VCaP (cell line): Measurements from ENCODE around the gene ADAD2.
A peak's percentile ranks its signal among the peaks of the same experiment; 100 is the strongest.

Experiments
- H3K27ac ChIP-seq: fragments of 450-650 bp; 2 replicates; pipeline ENCODE4 v1.5.1; 2017
- CTCF ChIP-seq: fragments of 450-650 bp; conservative IDR thresholded peaks from 2 replicates; pipeline ENCODE4 v1.5.1; 2017; ENCODE audit warnings: mild to moderate bottlenecking, moderate library complexity

The ADAD2 gene

DNA sequence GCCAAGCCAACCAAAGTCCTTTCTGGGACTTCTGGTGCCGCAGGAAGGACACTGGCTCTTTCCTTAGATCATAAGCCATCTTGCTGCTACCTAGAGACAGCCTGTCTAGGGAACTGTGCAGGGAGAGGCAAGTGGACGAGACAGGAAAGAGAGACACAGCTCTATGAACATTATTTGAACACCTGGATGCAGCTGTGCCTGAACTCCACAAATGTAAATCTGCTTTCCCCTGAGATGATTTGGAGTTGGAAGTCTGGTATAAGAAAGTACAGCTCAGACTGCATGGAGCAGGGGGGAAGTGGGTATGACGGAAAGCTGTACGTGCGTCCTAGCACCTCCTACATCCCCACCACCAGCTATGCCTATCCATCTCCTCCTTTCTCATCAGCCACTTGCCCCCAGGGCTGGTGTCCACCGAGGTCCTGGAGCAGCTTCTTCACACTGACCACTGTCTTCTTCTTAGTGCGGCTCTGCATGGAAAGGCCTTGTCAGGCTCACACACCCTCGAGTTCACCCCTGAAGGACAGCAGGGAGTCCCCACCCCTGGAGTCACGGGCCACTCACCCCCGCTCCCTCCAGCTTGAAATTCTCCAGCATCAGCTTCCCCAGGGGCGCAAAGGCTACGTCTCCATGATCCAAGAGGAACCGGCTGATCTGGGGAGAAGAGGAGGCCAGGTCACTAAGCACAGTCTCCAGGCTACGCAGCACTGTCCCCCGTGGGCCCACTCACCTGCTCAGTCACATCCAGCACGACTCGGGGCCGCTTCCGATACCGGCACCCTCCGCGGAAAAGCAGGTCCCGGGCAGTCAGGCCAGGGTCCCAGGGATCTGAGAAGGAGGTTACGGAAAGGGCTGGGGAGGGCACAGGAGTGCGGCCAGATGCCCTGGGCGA lies 8.0 kb upstream of the ADAD2 start:
- TF ChIP-seq CTCF: no peak

DNA sequence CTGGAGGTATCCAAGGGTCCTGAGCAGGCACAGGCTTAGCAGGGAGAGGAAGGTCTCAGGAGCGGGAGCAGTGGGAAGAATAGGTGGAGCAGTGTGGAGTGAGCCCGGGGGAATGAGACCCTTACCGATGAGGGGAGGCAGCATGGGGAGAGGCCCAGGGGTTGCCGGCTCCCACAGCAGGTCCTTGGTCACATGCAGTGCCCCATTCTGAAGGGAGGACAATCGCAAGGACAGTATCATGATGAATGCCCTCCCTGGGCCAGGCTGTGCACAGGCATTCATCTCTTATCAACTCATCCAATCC lies 7.4 kb upstream of the ADAD2 start:
- no peak for TF ChIP-seq CTCF
- no peak overlapping the region for H3K27ac ChIP-seq

More for the DNA sequence above, 8.0 kb upstream of the ADAD2 start:
- no peak overlapping the region for H3K27ac ChIP-seq

DNA sequence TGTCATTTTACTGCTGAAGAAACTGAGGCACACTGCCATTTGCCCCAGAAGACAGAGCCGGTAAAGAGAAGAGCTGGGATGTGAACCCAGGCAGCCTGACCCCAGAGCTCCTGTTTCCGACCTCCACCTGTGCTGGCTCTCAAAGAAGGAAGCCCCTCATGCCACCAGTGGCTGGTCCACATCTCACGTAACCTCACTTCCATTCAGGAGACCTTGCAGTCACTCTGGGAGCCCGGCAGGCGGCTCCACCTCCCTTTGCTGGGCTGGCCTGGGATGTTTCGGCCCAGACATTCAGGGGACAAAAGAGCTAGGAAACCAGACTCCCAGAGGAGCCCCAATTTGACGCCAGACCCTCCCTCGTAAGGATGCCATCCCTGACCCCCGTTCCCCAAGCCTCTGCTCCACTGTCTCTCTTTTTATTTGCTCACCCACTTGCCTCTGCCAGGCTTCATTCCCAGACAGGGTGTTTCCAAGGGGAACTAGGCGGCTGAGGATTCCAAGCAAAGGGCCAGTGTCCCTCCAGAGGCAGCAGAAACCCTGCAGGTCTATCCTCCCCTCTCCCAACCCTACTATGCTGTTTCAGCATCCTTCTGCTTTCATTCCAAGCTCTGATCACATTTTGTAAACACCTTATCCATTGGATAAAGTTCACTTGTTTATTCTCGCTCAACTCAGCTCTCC lies 6.9 kb upstream of the ADAD2 start:
- TF ChIP-seq CTCF: no peak
- no peak overlapping the region for H3K27ac ChIP-seq

GRCh38 chr16:84184775-84185174 lies 6.2 kb upstream of the ADAD2 start:
- no peak for TF ChIP-seq CTCF
- H3K27ac ChIP-seq: no peak overlapping the region

GRCh38 chr16:84186685-84187437 lies 4.1 kb upstream of the ADAD2 start, which contains the start of gene TAF1C:
Gene TAF1C (minus strand): TSS chr16:84187057. CDS start chr16:84184988, 2,069 bp downstream.
- H3K27ac ChIP-seq: peak within 1 kb of the TSS; percentile 70; the same call in 1 of the 2 replicates

DNA sequence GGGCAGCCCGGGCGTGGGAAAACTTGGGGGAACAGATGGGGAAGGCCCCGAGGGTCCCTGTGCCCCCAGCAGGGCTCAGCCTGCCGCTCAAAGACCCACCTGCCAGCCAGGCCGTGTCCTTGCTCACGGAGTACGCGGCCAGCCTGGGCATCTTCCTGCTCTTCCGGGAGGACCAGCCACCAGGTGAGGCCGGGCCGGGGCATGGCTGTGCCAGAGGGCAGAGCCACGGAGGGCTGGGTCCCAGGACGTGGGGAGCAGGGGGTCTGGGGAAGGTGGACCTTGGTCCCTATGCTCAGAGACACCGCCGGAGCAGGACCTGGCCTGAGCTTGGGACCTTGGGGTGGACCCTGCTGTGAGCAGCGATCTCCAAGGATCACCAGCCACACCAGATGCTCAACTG lies 509 bp downstream of the ADAD2 start:
- no peak for TF ChIP-seq CTCF
- no peak overlapping the region for H3K27ac ChIP-seq

More at GRCh38 chr16:84186685-84187437, 4.1 kb upstream of the ADAD2 start, which contains the start of gene TAF1C:
- peak; percentile 91 for TF ChIP-seq CTCF

DNA sequence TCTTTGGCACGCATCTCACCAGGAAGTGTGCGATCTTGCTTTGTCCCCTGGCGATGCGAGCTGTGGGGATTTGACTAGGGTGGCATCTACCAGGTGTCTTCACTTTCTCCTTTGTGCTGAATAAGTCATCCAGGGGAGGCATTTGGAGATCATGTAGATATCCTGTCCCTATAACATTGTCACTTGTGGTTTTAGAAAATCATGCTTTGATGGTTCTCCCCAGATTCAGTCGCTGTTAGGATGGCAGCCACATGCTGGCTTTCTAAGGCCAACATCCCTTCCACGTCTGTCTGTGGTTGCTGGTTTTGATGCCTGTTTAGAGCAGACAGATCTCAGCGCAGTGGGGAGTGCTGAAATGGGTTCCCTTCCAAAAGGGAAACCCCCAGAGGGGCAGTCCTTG lies 2.5 kb downstream of the ADAD2 start:
- H3K27ac ChIP-seq: no peak overlapping the region

More for the DNA sequence above, 2.5 kb downstream of the ADAD2 start:
- no peak for TF ChIP-seq CTCF
